ENCODE data around the gene CUX1.

CUX1 gene

DNA sequence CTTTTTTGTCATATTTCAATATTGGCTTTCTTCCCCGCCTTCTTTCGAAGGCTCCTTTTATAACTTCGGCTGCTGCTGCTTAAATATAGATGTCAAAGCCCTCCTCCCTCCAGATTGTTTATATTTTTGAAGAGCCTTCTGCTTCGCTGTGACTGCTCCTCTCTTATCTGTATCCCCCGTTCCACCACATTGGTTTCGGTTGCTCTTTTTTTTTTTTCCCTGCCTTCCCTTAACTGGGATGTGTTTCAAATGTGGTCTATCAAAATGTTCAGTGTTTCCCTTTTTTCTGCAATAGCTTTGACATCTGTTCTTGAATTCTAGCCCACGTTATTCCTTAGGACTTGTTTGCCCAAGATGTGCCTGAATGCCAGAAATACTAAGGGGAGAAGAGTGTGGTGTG lies 96.4 kb downstream of the CUX1 start:
- no peak overlapping the region for H3K4me3 ChIP-seq (replicated peaks; ENCODE audit: insufficient read depth, low read length)
- no peaks in the 10 kb centered on the region for H3K27me3 ChIP-seq (ENCODE audit: insufficient read depth, poor library complexity, severe bottlenecking)
- DNase-seq (ENCODE audit: low read depth in 1 of 2, low spot score in 1 of 2) = no peak
- no peak overlapping the region for H3K27ac ChIP-seq (replicated peaks)
- no peak for TF ChIP-seq GABPA (IDR thresholded peaks at IDR 0.05; ENCODE audit: low read depth)
- TF ChIP-seq, protein P1, sequence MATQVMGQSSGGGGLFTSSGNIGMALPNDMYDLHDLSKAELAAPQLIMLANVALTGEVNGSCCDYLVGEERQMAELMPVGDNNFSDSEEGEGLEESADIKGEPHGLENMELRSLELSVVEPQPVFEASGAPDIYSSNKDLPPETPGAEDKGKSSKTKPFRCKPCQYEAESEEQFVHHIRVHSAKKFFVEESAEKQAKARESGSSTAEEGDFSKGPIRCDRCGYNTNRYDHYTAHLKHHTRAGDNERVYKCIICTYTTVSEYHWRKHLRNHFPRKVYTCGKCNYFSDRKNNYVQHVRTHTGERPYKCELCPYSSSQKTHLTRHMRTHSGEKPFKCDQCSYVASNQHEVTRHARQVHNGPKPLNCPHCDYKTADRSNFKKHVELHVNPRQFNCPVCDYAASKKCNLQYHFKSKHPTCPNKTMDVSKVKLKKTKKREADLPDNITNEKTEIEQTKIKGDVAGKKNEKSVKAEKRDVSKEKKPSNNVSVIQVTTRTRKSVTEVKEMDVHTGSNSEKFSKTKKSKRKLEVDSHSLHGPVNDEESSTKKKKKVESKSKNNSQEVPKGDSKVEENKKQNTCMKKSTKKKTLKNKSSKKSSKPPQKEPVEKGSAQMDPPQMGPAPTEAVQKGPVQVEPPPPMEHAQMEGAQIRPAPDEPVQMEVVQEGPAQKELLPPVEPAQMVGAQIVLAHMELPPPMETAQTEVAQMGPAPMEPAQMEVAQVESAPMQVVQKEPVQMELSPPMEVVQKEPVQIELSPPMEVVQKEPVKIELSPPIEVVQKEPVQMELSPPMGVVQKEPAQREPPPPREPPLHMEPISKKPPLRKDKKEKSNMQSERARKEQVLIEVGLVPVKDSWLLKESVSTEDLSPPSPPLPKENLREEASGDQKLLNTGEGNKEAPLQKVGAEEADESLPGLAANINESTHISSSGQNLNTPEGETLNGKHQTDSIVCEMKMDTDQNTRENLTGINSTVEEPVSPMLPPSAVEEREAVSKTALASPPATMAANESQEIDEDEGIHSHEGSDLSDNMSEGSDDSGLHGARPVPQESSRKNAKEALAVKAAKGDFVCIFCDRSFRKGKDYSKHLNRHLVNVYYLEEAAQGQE (IDR thresholded peaks at IDR 0.05; ENCODE audit: insufficient replicate concordance, low read depth) = no peak

DNA sequence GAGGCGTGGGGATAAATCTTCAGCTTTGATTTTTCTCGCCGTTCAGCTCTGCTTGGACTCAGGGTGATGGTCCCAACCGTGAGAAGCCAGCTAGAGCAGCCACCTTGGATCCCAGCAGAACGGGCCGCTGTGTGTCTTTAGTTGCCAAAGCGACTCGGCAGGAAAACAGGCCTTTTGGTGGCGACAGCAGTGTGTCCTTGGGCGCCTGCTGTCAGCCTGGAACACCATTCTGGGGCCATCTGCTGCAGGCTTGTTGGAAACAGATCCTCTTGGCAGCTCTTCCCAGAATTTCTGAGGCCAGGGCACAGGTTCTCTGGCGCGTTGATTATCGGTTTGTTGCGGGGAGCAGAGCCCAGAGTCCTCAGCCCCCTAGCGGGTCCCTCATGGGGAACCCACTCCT lies 97.6 kb downstream of the CUX1 start:
- DNase-seq (ENCODE audit: low read depth in 1 of 2, low spot score in 1 of 2) = no peak
- no peaks in the 10 kb centered on the region for H3K27me3 ChIP-seq (ENCODE audit: insufficient read depth, poor library complexity, severe bottlenecking)
- TF ChIP-seq GABPA (IDR thresholded peaks at IDR 0.05; ENCODE audit: low read depth) (no peak), SPI1 (IDR thresholded peaks at IDR 0.05; ENCODE audit: borderline replicate concordance, low read depth) (no peak), POLR2AphosphoS5 (IDR thresholded peaks at IDR 0.05; ENCODE audit: low read depth) (no peak)
- TF ChIP-seq, protein P1 (IDR thresholded peaks at IDR 0.05; ENCODE audit: insufficient replicate concordance, low read depth) = no peak
- TF ChIP-seq, protein P2, sequence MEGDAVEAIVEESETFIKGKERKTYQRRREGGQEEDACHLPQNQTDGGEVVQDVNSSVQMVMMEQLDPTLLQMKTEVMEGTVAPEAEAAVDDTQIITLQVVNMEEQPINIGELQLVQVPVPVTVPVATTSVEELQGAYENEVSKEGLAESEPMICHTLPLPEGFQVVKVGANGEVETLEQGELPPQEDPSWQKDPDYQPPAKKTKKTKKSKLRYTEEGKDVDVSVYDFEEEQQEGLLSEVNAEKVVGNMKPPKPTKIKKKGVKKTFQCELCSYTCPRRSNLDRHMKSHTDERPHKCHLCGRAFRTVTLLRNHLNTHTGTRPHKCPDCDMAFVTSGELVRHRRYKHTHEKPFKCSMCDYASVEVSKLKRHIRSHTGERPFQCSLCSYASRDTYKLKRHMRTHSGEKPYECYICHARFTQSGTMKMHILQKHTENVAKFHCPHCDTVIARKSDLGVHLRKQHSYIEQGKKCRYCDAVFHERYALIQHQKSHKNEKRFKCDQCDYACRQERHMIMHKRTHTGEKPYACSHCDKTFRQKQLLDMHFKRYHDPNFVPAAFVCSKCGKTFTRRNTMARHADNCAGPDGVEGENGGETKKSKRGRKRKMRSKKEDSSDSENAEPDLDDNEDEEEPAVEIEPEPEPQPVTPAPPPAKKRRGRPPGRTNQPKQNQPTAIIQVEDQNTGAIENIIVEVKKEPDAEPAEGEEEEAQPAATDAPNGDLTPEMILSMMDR (IDR thresholded peaks at IDR 0.05; ENCODE audit: insufficient read depth, low read length) = no peak
- H3K27ac ChIP-seq (replicated peaks) = no peak overlapping the region
- H3K4me3 ChIP-seq (replicated peaks; ENCODE audit: insufficient read depth, low read length) = no peak overlapping the region

DNA sequence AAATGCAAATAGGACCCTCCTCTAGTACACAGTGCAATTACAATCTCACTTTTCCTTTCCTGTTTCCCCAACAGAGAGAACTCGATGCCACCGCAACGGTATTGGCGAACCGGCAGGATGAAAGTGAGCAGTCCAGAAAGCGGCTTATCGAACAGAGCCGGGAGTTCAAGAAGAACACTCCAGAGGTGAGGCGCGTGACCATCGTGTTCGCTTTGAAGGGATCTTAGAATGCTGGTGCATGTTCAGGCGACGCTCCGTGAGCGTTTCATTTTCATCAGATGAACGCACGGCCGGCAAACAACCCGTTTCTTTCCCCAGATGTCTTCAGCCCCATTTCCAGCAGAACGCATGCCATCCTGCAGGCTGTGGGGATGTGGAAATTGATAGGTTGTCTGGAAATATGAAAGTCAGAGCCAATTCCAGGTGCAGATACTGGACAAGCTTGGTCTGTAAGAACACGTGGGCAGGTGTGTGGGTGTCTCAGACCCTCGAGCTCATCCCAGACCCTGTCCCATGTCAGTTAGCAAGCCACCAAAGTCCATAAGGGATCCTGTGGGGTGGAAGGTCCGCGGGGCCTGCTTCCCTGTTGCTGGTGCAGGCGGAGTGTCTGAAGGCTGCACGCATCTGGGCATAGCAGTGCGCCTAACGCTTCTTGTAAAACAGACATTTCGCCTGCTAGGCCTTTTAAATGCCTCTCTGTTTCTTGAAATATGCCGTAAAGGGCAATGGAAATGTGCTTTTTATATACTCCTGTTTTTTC lies 98.8 kb downstream of the CUX1 start:
- TF ChIP-seq, protein P2 (IDR thresholded peaks at IDR 0.05; ENCODE audit: insufficient read depth, low read length) = no peak
- no peak for TF ChIP-seq GABPA (IDR thresholded peaks at IDR 0.05; ENCODE audit: low read depth)
- TF ChIP-seq SPI1 (IDR thresholded peaks at IDR 0.05; ENCODE audit: borderline replicate concordance, low read depth) = no peak
- TF ChIP-seq POLR2AphosphoS5 (IDR thresholded peaks at IDR 0.05; ENCODE audit: low read depth) = no peak
- TF ChIP-seq, protein P1 (IDR thresholded peaks at IDR 0.05; ENCODE audit: insufficient replicate concordance, low read depth) = no peak
- DNase-seq (ENCODE audit: low read depth in 1 of 2, low spot score in 1 of 2) = no peak
- Histone ChIP-seq H3K27ac (replicated peaks) (no peak overlapping the region), H3K4me3 (replicated peaks; ENCODE audit: insufficient read depth, low read length) (no peak overlapping the region), H3K27me3 (ENCODE audit: insufficient read depth, poor library complexity, severe bottlenecking) (no peaks in the 10 kb centered on the region)

Data from HL-60 (cell line).